Measurements from ENCODE around the gene TMEM8B.

The TMEM8B gene

DNA sequence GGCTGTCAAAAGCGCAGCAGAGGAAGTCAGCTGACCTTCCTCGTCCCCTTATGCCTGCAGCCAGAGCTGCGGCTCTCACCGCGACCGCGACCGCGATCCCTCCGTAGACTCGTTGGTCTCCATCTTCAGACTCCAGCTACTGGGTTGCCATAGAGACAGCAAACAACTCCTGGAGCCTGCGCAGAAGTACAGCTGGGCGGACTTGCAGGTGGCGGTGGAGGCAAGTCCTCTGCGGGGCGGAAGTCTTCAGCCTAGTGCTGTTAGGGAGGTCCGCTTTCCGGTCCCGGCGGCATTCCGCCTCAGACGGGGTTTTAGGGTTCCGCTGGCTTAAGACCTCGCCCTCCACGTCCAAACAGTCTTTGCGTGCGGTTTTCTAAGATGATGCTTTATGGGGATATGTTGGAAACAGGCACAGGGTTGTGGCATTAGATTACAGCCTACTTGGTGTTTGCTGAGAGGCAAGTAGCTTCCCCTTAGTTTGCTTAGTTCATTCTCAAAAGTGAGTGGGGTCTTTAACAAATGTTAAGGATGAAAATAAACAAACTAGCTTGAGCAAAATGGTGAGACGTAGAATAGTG, 16.9 kb upstream of the TMEM8B start, which contains the start of gene SPAG8:
Gene SPAG8, minus strand, starts transcription at position 238 of the 578 bp plus-strand sequence. Its CDS starts 115 bp downstream, at position 123.
- peak; percentile 98 for DNase-seq

DNA sequence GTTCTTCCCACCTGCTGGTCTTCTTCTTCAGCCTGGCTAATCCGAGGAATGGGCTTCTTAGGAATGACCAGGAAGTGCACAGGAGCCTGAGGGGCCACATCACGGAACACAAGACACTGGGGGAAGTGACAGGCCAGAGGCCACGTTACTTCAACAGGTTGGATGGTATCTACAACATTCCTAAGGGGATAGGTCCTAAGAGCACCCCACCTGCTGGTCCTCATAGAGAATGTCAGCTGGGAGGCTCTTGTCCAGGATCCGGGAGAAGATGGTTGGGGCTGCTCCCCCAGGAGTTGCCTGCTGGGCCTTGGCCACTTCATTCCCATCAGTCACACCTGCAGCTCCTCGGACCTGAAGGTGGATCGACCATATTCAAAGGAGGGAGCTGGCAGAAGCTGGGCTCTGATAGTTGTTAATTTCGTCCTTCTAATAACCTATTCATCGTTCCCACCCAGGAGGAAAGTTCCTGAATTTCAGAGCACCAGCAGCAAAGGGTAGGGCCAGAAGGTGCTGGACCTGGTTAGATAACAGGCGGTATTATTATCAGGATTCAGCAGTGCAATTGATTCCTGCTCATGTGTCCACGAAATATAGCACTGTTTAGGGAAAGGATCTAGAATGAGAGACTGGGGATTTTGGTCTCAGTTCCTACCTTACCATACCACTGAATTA, 15.5 kb upstream of the TMEM8B start:
- no peak for DNase-seq

DNA sequence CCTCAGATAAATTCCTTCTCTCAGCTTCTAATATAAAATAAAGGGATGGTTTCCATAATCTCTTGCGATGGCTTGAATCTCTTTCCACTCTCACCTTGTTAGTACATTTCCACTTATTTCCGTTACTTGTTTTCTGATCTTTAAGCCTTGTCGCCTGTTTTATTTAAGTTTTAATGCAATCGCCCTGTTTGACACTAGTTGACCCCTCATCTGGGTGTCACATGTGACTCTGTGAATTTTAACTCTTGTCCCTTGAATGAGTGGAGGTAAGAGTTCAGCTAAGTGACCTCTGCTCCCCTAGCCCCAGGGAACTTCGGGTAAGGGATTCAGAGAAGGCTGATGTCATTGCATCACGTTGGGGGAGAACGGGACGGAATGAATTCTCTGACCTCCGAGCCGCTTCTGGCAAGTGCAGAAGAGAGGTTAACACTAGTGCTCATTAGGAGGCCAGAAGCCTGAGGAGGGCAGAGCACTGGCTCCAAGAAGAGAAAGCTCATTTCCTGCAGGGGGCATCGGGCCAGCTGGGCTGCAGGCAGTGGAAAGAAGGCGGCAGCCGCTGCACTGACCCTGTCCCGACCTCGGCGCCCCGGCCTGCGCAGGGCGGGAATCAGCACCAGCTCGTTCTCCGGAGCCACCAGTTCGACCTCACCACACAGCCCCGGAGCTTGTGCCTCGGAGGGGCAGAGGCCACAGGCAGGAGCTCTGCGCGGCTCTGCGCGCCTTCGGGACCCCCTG, 14.8 kb upstream of the TMEM8B start:
- peak; percentile 35 for DNase-seq

DNA sequence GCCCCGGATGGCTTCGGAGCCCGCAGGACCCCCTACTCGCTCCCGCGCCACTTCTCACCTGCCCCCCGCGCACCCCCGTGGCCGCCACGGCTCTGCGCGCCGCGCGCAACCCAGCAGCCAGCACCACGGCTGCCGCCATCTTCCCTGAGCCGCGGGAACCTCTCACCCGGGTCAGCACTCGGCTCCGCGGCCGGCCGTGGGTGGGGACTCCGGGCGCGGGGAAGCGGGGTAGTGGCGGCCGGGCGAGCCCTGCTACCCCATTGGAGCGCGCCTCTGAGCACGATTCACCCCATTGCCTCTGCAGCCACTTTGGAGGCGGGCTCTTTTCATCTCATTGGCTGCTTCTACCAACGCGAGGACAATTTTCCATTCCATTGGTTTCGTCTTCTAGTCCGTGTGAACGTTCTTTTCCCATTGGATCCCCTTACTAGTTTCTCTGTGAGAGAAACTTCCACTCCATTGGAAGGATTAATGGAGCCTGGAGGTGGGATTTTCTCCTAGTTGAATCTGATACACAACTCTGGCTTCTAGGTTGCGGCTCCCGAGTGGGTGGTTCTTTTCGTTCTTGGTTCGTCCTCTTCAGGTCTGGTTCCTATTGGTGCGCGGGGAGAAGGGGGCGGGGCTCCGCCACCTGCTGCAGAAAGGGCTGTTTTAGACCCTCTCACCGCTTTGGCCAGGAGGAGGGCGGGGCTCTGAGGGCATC, 14.0 kb upstream of the TMEM8B start, which contains the start of gene HINT2:
Gene HINT2, minus strand, starts transcription at position 202 of the 703 bp plus-strand sequence. Its CDS starts 63 bp downstream, at position 139.
- DNase-seq = peak; percentile 98

DNA sequence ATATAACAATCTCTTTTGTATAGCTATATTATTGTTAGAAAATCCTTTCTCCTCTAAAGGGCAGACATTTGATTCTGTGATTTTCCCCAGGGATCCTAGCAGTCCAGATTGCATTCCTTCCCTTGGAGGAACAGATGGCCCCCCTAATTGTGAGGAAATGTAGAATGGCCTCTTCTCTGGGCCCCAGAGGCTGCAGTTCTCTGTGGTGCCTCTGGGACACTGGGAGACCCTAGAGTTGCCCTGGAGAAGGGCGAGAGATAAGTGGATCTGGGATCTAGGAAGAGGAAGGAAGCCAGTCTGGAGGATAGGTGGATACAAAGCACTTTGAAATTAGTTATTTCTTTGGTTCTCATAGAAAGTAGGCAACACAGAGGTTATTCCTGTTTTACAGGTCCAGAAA, 12.3 kb upstream of the TMEM8B start:
- DNase-seq = no peak

DNA sequence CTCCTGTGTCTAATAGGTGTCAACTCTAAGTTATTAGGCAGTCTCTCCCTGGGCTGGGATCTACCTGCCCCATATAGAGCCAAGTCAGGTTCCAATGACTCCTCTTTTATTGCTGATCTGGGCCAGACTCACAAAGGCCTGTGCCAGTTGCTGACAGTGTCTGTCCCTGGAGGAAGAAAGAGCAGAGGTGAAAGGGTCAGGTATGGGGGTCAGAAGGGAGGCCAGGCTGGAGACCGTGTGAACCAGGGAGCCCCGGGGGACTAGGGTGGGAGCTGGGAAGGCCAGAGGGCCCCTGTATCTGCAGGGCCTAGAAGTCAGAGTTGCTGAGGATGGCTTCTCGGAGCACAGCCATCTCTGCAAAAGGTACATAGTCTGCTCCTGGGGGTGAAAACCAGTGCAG, 10.7 kb upstream of the TMEM8B start:
- no peak for DNase-seq

DNA sequence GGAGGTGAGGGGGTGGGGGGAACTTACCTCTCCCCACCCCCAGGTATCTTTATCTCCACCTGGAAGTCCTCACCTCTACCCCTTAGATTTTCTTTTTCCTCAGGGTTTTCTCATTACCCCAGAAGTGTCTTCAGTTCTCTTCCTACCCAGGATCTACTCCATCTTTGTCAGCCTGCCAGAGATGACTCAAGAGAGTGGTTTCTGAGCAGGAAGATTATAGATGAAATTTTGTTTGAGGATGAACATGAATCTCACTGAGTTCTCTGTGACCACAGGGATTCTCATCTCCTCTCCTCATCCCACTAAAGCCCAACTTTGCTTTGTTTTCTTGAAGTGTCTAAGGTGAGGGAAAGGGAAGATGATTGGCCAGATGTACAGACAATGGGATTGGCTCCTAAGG, 9.0 kb upstream of the TMEM8B start:
- DNase-seq = no peak

DNA sequence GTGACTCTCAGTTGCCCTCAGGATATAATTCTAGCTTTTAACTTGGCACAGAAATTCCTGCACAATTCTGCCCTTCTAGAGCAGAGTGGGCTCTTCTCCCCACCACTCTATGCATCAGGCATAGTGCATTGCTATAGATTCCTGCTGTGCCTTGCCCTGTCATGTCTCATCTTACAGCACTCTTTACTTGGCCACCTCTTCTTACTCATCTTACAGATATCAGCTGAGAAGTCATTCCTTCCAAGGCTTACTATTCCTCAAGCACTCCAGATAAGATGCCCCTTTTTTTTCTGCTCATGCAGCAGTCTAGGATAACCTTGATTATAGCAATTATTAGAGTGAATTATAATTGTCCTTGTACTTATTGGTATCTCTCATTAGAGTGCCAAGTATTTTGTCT, 6.1 kb upstream of the TMEM8B start:
- no peak for DNase-seq

DNA sequence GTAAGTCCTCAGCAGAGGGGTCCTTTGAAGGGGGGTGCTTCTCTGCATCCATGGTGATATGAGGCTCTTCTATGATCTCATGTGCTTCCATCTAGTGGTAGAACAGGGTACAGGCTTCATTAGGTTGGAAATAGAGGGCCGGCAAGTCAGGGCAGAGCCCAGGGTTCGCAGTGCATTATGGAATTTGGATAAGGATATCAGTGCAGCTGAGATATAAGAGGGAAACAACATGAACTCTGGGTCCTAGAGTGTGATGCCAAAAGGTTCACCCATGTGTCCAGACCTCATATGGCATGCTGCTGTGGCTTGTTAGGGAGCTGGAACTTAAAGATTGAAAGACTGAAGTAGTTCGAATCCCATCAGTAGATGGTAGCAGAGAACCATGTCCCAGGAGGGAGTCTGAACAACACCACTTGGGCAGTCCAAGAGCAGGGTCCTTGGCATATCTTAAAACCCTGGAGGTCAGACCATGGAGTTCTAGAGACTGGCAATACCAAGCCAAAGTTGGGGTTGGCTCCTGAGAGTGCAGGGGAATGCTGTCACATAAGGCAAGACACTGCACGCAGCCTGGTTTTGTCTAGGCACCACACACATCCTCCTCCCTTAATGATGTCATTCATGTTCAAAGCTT, 2.8 kb upstream of the TMEM8B start:
- peak; percentile 67 for DNase-seq

DNA sequence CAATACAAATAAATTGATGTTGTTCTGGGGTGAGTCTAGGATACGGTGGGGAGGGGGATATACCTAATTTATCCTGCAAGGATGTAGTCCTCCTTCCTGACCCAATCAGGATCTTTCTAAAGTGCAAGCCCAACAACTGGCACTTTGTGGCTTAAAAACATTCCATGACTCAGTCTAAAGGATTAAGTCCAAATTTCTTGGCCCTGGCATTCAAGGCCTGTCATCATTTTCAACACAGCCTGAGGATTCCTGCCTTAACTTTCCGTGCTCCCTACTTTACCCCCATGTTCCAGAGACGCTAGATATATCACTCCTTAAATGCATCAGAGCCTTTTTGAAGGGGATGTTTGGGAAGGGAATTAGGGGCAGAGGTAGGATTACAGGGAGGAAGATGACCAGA, 1.5 kb upstream of the TMEM8B start:
- DNase-seq = no peak

DNA sequence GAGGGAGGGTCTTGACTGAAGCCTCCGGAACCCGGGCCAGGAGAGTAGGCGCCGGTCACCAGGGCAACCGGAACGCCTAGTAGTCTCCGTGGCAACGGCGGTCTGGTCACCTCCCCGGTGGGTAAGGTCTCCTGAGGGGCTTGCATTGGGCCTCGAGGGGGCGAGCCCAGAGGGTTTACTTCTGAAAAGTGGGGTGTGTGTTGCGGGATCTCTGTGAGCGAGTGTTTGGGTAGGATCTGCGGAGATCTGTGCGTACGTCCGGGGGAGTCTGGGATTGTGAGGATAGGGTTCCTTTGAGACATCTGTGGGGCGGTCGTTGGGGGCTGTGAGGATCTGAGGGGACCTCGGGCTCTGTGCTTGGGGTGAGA, 328 bp upstream of the TMEM8B start, which contains the start of gene FAM221B:
Gene FAM221B, minus strand, starts transcription at position 17 of the 368 bp plus-strand sequence. CDS start 2,571 bp downstream, outside the sequence.
- no peak for DNase-seq

DNA sequence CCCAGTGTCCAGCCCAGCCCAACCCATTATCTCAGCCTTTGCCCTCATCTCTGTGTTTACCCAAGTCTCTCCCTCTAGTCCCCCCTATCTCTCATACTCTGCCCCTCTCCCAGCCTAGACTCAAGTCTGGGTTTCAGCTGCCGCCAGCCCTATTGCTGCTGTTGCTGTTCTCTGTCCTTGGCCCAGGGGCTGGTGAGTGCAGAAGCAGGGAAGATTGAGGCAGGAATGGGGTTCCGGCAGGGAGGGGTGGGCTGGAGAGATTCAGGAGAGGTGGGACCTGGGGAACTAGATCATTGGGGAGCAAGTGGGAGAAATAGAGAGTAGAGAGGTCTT, 702 bp downstream of the TMEM8B start:
- no peak for DNase-seq

DNA sequence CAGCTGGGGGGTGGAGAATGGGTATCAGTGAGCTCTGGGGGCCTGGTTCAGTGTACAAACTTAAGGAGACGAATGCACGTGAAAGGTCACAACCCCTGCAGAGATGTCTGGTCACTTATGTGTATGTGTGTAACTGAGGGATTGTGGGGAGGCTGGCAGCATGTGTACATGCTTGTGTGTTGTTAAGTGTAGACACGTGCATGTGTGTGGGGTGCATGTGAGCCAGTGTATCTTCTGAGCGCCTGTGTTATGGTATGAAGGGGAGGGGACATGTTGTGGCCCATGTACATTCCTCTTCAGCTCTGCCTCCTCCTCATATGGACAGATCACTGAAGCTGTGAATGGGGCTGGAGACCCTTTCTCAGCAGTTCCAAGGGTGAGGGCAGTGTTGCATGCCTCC, 2.0 kb downstream of the TMEM8B start:
- DNase-seq = no peak

DNA sequence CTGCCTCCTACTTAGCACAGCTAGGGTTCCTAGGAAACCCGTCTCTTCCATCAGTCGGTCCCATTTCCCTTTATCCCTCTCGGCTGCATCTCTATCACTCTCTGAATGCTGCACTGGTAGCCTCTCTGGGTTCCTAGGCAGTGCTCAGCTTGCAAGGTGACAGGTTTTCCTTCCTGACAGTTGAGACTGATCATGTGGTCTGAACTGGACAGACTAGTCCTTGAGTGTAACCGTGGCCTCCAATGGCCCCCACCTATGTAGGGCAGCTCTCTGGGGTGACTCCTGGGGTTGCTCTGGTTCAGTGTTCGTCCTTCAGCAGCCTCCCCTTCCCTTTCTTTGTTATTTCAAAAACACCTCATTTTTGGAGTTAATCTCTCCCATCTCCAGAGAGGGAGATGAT, 3.8 kb downstream of the TMEM8B start:
- no peak for DNase-seq

DNA sequence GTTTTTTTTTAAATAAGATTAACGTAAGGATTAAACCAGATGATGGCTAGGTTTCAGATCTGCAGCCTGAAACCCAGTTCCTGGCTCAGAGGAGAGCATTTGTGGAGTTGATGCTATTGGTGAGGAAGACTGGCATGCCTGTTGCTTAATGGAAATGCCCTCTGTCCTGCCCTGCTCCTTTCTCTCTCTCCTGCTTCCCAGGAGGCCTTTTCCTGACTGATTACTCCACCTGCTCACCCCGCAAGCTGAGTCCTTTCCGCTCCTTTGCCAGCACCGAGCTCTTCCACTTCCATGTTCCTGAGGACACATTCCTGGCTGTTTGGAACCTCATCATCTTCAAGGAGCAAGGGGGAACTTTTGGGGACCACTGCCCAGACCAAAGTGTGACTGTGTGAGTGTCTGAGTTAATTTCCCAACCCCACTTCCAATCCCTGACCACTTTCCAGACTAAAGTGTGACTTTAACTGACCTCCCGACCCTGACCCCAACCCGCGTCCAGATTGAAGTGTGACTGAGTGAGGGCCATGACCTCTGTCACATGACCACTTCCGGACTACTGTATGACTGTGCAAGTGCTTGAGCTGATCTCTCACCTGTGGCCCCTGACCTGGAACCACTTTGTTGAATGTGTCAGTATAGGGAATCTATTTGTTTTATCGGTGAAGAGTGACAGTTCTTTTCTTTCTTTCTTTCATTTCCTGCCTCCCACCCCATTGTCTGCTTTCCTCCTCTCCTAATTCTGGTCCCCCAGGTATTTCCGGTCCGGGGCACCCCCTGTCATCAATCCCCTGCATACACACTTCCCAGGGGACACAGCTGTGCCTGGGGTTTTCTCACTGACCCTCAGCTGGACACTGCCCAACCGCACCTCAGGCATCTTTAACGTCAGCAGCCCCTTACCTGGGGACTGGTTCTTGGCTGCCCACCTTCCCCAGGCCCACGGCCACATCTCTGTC, 5.5 kb downstream of the TMEM8B start:
- no peak for DNase-seq

DNA sequence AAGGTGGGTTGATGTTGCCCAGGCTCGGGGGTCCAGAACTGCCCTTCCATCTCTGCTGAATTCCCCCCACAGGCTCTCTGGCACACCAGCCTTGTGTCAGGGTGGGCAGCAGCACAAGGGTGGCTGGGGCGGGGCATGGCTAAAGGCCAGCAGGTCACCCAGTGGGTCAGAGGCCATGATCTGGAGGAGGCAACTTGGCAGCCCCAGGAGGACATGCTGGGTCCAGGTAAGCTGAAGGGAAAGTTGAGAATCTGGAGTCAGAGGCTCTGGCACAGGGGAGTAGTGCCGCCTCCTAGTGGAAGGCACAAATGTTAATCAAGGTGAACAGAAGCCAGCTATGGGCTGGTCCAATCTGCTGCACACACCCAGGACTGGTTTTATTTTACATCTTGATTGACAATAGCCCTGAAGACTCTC, 6.2 kb downstream of the TMEM8B start:
- no peak for DNase-seq

DNA sequence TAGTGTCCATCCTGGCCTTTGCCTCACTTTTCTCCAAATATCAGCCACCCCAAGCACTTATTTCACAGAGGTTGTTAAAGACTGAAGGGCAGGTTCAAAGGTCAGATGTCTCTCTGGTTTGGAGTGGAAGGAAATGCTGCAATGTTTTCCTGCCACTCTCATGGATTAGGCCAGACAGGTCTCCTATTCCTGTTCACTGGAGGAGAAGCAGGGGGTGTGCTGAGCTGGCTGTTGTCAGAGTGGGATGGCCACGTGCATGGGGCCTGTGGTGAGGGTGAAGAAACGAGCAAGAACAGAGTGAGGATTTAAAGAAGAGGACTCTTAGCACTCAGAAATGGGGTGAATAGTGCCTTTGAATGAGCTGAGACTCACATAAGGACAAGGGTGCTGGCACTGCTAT, 6.7 kb downstream of the TMEM8B start:
- DNase-seq = no peak

DNA sequence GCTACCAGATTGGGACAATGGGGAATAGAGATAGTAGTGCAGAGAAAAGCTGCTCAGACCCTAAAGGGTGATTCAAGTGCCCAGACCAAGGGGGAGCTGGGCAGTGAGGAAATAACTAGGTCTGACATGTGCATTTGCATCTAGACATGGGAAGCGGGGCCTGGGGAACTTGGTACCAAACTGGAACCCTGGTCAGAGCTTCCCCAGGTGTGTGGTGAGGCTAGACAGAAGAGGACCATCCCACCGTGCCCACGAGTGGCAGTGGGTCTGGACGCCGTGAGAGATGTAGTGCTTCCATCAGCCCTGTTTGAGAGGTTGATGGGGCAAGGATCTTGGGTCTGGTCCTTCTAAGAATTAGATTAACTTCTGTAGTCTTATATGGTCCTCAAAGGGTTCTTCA, 7.6 kb downstream of the TMEM8B start:
- no peak for DNase-seq

DNA sequence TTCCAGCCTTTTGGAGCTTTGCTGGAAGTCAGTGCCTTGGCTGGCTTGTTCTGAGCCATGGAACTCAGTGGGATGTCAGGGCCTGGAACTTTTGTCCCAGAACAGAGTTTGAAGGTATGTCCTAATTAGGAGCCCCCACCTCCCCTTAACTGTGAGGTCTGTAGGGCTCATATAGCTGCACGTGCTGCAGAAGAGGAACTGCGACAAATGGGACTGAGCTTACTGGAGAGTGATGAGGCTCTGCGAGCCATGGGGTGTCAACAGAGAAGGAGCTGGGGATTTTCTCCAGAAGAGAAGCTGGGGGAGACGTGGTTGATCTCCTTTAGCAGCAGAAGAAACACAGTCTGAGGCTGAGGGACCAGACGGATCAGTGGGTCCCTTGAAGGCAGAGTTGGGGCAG, 10.9 kb downstream of the TMEM8B start:
- DNase-seq = no peak

DNA sequence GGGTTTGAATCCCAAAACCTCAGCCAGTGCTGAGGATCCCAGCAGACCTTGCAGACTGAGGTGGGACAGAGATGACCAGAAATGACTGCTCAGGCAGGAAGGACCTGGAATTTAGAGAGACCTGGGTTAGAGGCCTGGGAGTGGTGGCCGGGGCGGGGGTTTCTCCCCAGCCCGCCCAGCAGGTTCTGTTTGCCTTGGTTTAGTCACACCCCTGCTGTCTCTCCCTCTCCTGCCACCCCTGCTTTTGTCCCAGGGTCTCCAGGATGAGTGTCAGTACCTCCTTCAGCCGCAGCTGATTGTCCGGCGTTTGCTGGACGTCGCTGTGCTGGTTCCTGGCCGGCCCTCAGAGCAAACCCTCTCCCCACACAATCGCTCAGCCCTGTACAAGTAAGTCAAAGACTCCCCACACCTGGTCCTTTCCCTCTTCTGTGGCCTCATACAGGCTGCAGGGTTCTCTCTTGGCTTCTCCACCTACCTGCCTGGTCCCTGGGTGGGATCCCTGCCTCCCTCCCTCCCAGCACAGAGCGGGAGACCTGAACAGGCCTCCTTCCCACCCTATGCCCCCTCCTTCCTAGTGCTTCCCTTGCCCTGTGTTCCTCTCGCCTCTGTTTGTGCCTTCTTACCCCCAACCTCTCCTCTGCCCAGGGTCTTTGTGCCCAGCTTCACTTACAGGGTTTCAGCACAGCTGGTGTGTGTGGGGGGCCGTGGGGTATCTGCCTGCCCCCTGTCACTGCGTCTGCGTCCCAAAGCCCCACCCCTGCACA, 12.0 kb downstream of the TMEM8B start:
- DNase-seq = no peak

DNA sequence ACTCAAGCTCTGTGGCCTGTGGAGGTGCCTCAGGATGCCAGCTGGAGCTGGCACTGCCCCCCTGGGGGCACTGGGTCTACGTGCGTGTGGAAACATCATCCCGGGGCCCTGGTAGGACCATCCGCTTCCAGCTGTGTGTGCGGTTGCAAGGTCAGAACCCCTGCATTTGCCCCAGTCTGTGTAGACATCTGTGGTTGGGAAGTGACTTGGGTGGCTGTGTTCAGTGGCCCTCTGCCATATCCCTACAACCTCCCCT, 12.5 kb downstream of the TMEM8B start:
- no peak for DNase-seq
